ENCODE data around the gene SEC14L1. TPM values are rescaled to one million over a fixed set of nuclear protein-coding genes. Genes with fewer than 3 reads are reported as not detected.

The SEC14L1 gene
- total RNA-seq, 6 donors from 2014 or later = 100 to 291 (median 145) TPM

DNA sequence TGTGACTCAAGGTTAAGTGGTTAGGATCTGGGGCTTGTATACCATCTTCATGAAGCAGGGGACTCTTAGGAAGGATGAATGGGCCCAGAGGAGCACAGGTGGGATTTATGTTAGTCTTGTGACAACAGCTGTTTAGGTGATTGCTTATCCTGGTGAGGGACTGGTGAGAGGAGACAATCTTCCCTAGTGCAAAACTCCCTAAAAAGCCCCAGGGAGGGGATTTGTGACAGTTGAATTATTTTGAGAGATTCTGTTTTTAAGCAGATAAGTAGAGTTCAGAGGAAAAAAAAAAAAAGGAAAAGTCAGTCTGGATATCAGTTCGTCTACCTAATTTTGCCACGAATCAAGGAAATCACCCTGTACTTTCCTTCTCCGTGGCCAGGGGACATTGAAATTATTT, 35.1 kb upstream of the SEC14L1 start:
- no peaks in the 10 kb centered on the region for H3K36me3 ChIP-seq
- peaks cover 12 to 32% (median 20%) of the 10 kb centered on the region in 4 donors for H3K4me1 ChIP-seq
- H3K9me3 ChIP-seq = no peaks in the 10 kb centered on the region
- peak overlapping the region in 1 of 4 donors; percentile 86 for H3K27ac ChIP-seq
- WGBS, 2 donors = 94 to 95% methylated on average over 3 of the region's 3 CpGs
- ATAC-seq (ENCODE audit: low FRiP score in 2 of 2) (no peak), DNase-seq (no peak)
- TF ChIP-seq, protein P1, sequence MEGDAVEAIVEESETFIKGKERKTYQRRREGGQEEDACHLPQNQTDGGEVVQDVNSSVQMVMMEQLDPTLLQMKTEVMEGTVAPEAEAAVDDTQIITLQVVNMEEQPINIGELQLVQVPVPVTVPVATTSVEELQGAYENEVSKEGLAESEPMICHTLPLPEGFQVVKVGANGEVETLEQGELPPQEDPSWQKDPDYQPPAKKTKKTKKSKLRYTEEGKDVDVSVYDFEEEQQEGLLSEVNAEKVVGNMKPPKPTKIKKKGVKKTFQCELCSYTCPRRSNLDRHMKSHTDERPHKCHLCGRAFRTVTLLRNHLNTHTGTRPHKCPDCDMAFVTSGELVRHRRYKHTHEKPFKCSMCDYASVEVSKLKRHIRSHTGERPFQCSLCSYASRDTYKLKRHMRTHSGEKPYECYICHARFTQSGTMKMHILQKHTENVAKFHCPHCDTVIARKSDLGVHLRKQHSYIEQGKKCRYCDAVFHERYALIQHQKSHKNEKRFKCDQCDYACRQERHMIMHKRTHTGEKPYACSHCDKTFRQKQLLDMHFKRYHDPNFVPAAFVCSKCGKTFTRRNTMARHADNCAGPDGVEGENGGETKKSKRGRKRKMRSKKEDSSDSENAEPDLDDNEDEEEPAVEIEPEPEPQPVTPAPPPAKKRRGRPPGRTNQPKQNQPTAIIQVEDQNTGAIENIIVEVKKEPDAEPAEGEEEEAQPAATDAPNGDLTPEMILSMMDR (IDR thresholded peaks at IDR 0.05) = no peak
- TF ChIP-seq POLR2A (IDR thresholded peaks at IDR 0.05) = no peak
- TF ChIP-seq EP300 (IDR thresholded peaks at IDR 0.05) = no peak
- TF ChIP-seq POLR2AphosphoS5 (IDR thresholded peaks at IDR 0.05) = no peak
- H3K4me3 ChIP-seq = no peak overlapping the region
- H3K27me3 ChIP-seq = no peaks in the 10 kb centered on the region

DNA sequence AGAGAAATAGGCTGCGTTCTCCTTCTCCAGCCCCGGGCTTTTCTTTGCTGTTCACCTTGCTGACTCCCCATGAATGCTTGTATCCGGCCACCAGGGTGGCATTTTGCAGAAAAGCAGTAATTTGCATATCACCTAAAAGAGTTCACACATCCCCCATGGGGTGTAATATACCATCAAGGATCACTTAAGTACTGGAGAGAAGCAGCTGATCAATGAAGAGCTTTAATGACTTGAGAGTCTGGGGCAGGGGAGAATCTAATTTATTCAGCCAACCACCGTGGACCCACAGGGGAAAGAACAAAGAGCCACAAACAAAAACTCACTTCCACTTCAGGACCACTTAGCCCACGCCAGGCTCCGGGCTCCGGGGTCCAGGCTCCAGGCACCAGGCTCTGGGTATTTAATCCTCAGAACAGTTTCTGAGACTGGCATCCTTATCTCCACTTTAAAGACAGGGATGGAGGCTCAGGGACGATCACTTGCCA, 33.9 kb upstream of the SEC14L1 start:
- Histone ChIP-seq H3K9me3 (no peaks in the 10 kb centered on the region), H3K4me3 (no peak overlapping the region), H3K27me3 (no peaks in the 10 kb centered on the region), H3K36me3 (no peaks in the 10 kb centered on the region), H3K4me1 (peaks cover 18 to 36% (median 31%) of the 10 kb centered on the region in 4 donors), H3K27ac (peak overlapping the region; percentile 36 to 86 (median 77))
- whole genome bisulfite sequencing, 2 donors = 75 to 82% methylated on average over 8 of the region's 8 CpGs
- TF ChIP-seq EP300 (IDR thresholded peaks at IDR 0.05) = no peak
- TF ChIP-seq, protein P1 (IDR thresholded peaks at IDR 0.05) = no peak
- no peak for TF ChIP-seq POLR2AphosphoS5 (IDR thresholded peaks at IDR 0.05)
- TF ChIP-seq POLR2A (IDR thresholded peaks at IDR 0.05) = no peak
- no peak for DNase-seq
- ATAC-seq (ENCODE audit: low FRiP score in 2 of 2) = no peak

DNA sequence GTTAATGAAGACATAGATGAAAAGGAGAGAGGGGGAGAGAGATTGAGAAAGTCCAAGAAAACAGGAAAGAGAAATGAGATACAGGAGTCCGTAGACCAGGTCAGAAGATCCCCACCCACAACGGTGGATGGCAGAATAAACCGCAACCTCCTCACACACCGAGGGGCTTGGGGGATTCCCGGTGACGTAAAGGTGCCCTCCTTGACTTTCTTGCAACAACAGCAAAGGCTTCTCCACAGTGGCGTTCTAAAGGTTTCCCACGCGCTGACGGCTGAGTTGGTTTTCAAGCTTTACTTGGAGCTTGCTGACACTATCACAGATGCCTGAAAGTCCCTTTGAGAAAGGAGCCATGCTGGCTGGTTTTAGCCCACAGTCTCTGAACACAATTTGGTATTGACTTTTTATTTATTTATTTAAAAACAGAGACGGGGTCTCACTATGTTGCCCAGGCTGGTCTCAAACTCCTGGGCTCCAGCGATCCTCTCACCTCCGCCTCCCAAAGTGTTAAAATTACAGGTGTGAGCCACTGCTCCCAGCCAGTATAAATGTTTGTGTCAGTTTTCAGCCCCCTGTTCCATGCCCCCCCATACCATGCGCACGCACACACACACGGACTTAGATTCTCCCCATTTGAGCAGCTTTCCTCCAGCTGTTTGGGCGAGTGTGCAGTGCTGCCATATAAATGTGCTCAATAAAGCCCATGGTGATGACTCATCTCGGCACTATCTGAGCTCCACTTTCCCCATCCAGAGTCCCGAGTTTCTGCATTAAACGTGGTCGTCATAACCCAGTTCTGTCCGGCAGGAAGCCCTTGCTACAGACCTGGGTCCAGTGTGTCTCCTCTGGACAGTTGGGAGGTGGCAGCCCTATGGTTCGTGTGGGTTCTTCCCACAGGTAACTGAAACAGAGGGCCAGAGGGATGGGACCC, 33.0 kb upstream of the SEC14L1 start:
- DNase-seq (no peak), ATAC-seq (ENCODE audit: low FRiP score in 2 of 2) (no peak)

DNA sequence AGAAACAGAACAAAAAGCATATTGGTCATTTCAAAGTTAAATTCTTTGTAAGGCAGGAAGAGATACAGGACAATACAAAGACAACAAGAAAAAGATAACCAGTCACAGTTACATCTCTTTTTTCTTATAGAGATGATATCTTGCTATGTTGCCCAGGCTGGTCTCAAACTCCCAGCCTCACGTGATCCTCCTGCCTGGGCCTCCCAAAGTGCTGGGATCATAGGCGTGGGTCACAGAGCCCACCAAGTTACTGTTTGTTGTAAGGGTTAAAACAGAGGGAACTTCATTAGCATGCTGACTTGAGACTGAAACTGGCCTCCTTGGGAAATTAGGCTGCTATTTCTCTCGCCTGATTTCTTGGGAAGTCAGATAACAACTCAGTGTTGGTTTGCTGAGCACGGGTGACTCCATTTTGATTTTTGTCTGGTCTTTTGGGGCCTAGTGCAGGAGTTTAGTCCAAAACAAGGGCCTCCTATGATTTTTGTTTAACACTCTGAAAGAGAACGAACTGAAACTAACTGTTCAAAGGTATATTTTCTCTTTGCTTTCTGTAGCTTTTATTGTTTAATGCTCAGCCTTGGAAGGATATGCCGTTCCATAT, 31.5 kb upstream of the SEC14L1 start:
- Histone ChIP-seq H3K9me3 (no peaks in the 10 kb centered on the region), H3K36me3 (no peaks in the 10 kb centered on the region), H3K4me3 (no peak overlapping the region), H3K27me3 (no peaks in the 10 kb centered on the region), H3K4me1 (peaks cover 18 to 39% (median 32%) of the 10 kb centered on the region in 4 donors), H3K27ac (peak overlapping the region; percentile 74 to 88 (median 83))
- no peak for TF ChIP-seq POLR2A (IDR thresholded peaks at IDR 0.05)
- TF ChIP-seq EP300 (IDR thresholded peaks at IDR 0.05) = no peak
- TF ChIP-seq POLR2AphosphoS5 (IDR thresholded peaks at IDR 0.05) = no peak
- TF ChIP-seq, protein P1 (IDR thresholded peaks at IDR 0.05) = no peak
- ATAC-seq (ENCODE audit: low FRiP score in 2 of 2) = no peak
- 63 to 73% methylated on average over 6 of the region's 6 CpGs for WGBS, 2 donors
- no peak for DNase-seq

More for the DNA sequence above, 33.0 kb upstream of the SEC14L1 start:
- H3K4me3 ChIP-seq = no peak overlapping the region
- peak overlapping the region; percentile 74 to 88 (median 83) for H3K27ac ChIP-seq
- no peaks in the 10 kb centered on the region for H3K27me3 ChIP-seq
- no peaks in the 10 kb centered on the region for H3K36me3 ChIP-seq
- H3K4me1 ChIP-seq = peaks cover 18 to 39% (median 32%) of the 10 kb centered on the region in 4 donors
- TF ChIP-seq POLR2A (IDR thresholded peaks at IDR 0.05) (no peak), POLR2AphosphoS5 (IDR thresholded peaks at IDR 0.05) (no peak), EP300 (IDR thresholded peaks at IDR 0.05) (no peak)
- TF ChIP-seq, protein P1 (IDR thresholded peaks at IDR 0.05) = no peak
- whole genome bisulfite sequencing, 2 donors = 83 to 84% methylated on average over 23 of the region's 23 CpGs
- H3K9me3 ChIP-seq = no peaks in the 10 kb centered on the region
